Measurements from ENCODE around the gene PXDN.
"Not testable (repeated sequence)": the region's sequence is repeated elsewhere in the genome, so short reads cannot be mapped to it uniquely, and the experiment has no call there.

PXDN gene

GRCh38 chr2:1757567-1757966 lies 13.3 kb upstream of the PXDN start:
- ChIA-PET POLR2A (no interaction called here), CTCF (interaction anchor here (0.6 to 1.0 kb wide), 2 partner anchors 13 to 175 kb away, joined by 3 read pairs; no protein-coding TSS in a partner anchor)
- no peak overlapping the region for H3K27ac ChIP-seq (ENCODE audit: extremely low read depth, low read depth, low read length)

DNA sequence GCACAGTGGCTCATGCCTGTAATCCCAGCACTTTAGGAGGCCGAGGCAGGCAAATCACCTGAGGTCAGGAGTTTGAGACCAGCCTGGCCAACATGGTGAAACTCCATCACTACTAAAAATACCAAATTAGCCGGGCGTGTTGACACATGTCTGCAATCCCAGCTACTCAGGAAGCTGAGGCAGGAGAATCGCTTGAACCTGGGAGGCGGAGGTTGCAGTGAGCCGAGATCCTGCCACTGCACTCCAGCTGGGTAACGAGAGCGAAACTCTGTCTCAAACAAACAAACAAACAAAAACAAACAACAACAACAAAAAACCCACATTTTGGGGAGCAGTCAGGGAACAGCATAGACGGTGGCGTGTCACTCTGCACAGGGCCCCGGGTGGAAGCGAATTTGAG lies 12.8 kb upstream of the PXDN start:
- POLR2A ChIA-PET; H3K27ac ChIP-seq (ENCODE audit: extremely low read depth, low read depth, low read length); H3K36me3 ChIP-seq (ENCODE audit: control insufficient read depth in 2 of 2, insufficient read depth in 1 of 2, low read length in 2 of 2); H3K4me3 ChIP-seq (ENCODE audit: low read depth, low read length); H3K4me1 ChIP-seq (ENCODE audit: control insufficient read depth, insufficient read depth, low read length); H3K9me3 ChIP-seq (ENCODE audit: control insufficient read depth, insufficient read depth, low read depth, low read length): not testable (repeated sequence)
- CTCF ChIA-PET = interaction anchor here (0.6 to 1.0 kb wide), 2 partner anchors 13 to 89 kb away, joined by 3 read pairs; no protein-coding TSS in a partner anchor

More at GRCh38 chr2:1757567-1757966, 13.3 kb upstream of the PXDN start:
- H3K4me1 ChIP-seq (ENCODE audit: control insufficient read depth, insufficient read depth, low read length) = no peaks in the 10 kb centered on the region
- H3K4me3 ChIP-seq (ENCODE audit: low read depth, low read length) = no peak overlapping the region
- TF ChIP-seq ZFP41 (tag by site-specific recombination; IDR thresholded peaks at IDR 0.05; ENCODE audit: borderline replicate concordance) (no peak), ZNF621 (tag by site-specific recombination; IDR thresholded peaks at IDR 0.05) (no peak), ZNF37A (tag by site-specific recombination; IDR thresholded peaks at IDR 0.05) (no peak), ZNF629 (tag by site-specific recombination; IDR thresholded peaks at IDR 0.05) (no peak), ZBTB6 (tag by site-specific recombination; IDR thresholded peaks at IDR 0.05) (no peak), ZNF561 (tag by site-specific recombination; IDR thresholded peaks at IDR 0.05; ENCODE audit: borderline replicate concordance) (no peak), WT1 (tag by site-specific recombination; IDR thresholded peaks at IDR 0.05) (no peak), ZFHX2 (tag by site-specific recombination; conservative IDR thresholded peaks at IDR 0.05) (no peak), MZF1 (tag by site-specific recombination; IDR thresholded peaks at IDR 0.05; ENCODE audit: borderline replicate concordance) (no peak), ZFP3 (tag by site-specific recombination; IDR thresholded peaks at IDR 0.05; ENCODE audit: low read depth) (no peak), ZNF274 (IDR thresholded peaks at IDR 0.05; ENCODE audit: low read length) (no peak), ZNF274 (tag by site-specific recombination; IDR thresholded peaks at IDR 0.05; ENCODE audit: borderline replicate concordance) (no peak), ZNF426 (tag by site-specific recombination; IDR thresholded peaks at IDR 0.05) (no peak), GLIS1 (tag by site-specific recombination; IDR thresholded peaks at IDR 0.05) (no peak), ZNF645 (tag by site-specific recombination; IDR thresholded peaks at IDR 0.05) (no peak), ZSCAN18 (tag by site-specific recombination; IDR thresholded peaks at IDR 0.05) (no peak), ZNF473 (tag by site-specific recombination; IDR thresholded peaks at IDR 0.05) (no peak), ZNF133 (tag by site-specific recombination; IDR thresholded peaks at IDR 0.05) (no peak), ZNF704 (tag by site-specific recombination; IDR thresholded peaks at IDR 0.05) (no peak)
- TF ChIP-seq, protein P1, sequence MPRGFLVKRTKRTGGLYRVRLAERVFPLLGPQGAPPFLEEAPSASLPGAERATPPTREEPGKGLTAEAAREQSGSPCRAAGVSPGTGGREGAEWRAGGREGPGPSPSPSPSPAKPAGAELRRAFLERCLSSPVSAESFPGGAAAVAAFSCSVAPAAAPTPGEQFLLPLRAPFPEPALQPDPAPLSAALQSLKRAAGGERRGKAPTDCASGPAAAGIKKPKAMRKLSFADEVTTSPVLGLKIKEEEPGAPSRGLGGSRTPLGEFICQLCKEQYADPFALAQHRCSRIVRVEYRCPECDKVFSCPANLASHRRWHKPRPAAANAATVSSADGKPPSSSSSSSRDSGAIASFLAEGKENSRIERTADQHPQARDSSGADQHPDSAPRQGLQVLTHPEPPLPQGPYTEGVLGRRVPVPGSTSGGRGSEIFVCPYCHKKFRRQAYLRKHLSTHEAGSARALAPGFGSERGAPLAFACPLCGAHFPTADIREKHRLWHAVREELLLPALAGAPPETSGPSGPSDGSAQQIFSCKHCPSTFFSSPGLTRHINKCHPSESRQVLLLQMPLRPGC (tag by site-specific recombination; IDR thresholded peaks at IDR 0.05) = no peak
- no peaks in the 10 kb centered on the region for H3K9me3 ChIP-seq (ENCODE audit: control insufficient read depth, insufficient read depth, low read depth, low read length)
- H3K36me3 ChIP-seq (ENCODE audit: control insufficient read depth in 2 of 2, insufficient read depth in 1 of 2, low read length in 2 of 2) = no peaks in the 10 kb centered on the region

Measured in HEK293 (cell line).